GM18526 (cell line): ENCODE measurements around the gene PRKG2.

Experiments used
- POLR2A ChIP-seq: IDR thresholded peaks from 3 replicates; pipeline ENCODE4 v1.6.1; 2011; ENCODE audit not compliant: insufficient read length; ENCODE audit errors: extremely low read depth

The PRKG2 gene, protein sequence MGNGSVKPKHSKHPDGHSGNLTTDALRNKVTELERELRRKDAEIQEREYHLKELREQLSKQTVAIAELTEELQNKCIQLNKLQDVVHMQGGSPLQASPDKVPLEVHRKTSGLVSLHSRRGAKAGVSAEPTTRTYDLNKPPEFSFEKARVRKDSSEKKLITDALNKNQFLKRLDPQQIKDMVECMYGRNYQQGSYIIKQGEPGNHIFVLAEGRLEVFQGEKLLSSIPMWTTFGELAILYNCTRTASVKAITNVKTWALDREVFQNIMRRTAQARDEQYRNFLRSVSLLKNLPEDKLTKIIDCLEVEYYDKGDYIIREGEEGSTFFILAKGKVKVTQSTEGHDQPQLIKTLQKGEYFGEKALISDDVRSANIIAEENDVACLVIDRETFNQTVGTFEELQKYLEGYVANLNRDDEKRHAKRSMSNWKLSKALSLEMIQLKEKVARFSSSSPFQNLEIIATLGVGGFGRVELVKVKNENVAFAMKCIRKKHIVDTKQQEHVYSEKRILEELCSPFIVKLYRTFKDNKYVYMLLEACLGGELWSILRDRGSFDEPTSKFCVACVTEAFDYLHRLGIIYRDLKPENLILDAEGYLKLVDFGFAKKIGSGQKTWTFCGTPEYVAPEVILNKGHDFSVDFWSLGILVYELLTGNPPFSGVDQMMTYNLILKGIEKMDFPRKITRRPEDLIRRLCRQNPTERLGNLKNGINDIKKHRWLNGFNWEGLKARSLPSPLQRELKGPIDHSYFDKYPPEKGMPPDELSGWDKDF

DNA sequence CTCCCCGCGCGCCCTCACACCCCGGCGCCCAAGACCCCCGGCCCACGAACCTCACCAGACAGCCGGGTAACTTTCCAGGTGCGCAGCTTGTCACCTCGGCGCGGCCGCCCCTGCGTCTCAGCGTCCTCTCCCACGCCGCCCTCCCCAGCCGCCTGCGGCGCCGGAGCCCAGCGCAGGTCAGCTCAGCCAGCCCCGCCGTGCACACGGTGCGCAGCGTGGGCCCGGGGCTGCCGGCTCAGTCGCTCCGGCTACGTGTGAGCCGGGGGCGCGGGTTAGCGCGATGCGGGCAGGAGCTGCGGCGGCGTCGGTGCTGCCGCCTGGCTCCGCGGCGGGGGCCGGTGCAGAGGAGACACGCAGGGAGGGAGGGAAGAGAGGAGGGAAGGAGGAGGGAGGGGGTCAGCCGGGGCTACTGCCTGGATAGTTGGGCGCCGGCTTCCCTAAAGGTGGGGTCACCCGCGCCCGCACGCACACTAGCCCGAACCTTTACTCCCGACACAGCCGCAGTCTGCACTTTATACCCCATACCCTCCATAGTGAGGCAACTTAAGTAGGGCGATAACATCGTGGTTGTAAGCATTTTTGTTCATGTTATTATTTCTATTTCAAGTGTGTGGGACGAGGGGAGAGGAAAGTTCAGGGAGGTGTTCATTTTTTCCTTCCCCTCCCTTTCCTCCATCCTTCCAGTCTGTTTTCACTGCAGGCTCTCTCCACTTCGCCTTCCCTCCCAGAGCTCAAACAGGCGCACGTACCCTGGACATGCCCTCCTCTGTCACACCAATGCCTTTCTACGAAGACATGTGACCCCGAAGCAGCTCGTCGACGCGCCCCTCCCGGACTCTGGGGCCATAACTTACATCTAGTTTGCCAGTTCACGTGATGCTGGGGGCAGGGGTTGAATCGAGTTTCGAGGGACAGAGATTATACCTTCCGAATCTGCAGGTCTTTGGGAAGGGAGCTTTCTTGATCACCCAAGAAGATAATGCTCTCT lies at the start of gene PRKG2:
PRKG2 (minus strand) TSS at position 342 of the 988 bp plus-strand sequence. CDS start 10,175 bp downstream, outside the sequence.
- no peak for TF ChIP-seq POLR2A

DNA sequence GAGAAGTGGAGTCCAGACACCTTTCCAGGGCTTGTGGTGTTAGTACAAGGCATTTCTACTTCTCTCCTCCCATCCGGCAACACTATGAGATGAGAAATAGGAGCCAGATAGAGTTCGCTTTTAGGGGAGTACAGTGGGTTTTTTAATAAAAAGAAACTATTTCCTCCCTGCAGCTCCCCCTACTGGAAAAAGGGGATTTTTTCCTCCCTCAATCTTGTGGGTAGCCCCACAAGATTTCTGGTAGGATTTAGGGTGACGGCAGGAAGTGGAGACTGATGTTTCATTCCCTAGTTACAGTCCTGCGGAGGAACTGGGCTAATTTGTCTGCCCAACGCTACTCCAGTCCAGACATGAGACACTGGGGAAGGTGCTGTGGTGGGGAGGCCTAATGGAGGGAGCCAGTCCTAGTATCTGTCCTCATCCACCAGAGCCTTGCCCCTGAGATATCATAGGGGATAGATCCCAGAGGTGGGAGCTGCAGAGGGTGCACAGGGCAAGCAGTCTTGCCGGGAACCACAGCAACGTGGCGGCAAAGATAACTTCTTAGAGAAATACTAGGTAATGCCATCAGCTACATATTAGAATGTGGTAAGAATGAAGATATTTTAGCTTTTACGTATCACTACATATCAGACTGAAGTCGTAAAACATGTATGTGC lies 45.5 kb upstream of the PRKG2 start:
- TF ChIP-seq POLR2A, result no peak

DNA sequence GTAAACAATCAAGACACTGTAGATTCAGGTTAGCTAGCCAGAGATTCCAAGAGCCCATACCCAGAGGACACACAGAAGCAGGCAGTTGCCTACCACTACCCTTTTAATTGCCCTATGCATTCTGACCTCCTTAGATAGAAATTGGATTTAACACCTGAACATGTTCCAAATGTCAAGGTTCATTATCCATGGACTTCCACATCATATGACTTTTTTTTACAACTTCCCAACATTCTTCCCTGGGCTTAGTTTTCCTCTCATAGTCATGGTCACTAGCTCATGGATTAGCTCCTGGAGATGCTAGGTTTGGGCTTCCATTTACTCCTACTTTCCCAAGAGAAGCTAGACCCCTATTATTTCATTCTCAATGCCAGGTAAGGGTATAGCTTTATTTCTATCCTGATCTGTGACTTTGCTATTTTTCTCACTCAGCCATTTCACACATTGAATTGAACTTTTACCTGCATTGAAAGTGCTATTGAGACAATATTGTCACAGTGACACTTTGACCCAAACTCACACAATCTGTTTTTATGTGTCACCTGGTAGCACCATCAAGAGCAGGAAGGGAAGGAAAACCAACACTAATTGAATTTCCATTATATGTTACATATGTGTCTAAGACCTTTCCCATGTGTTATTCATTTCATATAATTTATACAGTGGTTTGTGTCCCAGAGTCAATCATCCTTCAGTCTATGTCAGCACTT lies 44.0 kb upstream of the PRKG2 start:
- no peak for TF ChIP-seq POLR2A

DNA sequence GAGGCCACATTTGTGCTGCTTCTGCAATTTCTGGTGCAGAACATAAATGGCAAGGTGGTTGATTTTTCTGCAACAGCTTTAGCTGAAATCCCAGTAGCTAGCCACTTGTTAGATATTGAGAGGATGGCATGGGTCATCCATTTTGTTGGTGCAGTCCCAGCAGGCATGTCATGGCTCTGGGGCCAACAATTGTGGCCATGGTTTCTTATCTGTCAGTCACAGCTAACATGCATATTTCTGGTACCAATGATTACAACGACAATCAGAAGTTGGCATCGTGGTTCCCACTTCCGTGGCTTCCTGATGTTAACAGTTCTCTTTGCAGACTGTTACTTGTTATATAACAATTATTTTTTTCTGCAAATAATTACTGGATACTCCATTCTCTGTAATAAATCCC lies 42.8 kb upstream of the PRKG2 start:
- TF ChIP-seq POLR2A, result no peak

DNA sequence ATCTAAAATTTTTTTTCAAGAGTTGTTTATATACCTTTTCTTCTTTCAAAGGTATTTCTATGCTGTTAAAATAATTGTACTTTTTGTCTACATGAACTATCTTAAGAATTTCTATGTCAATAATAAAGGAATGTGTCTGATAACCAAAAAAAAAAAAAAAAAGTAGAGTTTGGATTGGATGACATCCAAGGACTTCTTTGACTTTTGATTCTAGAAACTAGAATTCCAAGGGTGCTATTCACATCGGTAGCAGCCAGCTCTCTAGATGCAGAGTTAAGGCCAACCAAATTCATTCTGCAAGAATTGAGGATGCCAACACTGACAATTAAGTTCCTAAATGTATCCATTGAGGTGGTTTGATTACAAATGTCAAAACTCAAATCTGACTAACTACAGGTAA lies 42.0 kb upstream of the PRKG2 start:
- TF ChIP-seq POLR2A, result no peak

DNA sequence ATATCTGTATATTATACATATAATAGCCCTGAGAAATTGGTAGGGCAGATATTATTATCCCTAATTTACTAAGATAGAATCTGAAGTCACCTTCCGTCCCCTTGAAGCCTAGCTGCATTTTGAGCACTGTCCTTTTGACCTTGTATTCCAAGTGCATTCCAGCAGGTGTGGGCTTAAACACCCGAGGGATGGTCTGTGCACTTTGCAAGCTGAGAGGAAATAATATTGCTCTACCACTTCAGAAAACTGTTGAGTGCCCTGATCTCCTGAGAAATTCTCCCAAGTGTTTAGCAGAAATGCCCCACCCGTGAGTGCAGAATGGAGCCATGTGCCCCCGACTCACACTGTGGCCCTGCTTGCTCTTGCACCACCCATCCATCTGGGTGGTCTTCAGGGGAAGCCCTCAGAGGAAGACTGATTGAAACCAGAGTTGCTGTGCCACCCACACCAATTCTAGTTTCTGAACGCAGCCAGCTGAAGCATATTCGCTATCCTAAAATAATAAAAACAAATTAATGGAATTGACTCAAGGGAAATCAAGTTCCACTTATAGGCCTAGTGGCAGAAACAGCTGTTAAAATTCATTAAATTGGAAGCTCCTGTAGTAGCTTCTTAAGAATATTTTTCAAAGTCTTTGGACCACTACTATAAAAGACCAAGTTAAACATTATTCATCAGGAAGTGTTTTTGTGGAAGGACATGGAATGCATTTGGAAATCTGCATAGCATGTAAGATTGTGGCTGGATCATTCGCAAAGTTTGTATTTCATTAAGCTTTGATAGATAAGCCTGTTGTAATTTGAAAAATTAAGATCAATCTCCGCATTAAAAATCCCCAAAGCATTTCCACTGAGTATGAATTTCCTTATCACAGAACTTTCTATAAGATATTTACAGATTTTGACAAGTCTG lies 41.3 kb upstream of the PRKG2 start:
- TF ChIP-seq POLR2A, result no peak

DNA sequence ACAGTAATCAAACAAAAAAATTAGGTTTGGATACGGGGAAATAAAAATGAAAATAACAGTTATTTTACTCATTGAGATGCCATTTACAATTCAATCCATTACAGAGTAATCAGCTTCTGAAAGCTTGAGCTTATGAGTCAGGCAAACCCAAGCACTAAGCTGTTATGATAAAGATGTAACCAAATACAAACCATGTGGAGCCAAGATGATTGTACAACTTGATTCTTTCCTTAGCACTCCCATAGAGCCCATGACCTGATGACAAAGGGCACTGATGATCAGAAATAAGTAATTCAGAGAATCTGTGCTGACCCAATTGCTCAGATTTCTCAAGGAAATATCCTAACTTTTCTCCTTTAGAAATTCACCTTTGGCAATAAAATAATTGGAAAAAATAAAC lies 40.5 kb upstream of the PRKG2 start:
- TF ChIP-seq POLR2A, result no peak

DNA sequence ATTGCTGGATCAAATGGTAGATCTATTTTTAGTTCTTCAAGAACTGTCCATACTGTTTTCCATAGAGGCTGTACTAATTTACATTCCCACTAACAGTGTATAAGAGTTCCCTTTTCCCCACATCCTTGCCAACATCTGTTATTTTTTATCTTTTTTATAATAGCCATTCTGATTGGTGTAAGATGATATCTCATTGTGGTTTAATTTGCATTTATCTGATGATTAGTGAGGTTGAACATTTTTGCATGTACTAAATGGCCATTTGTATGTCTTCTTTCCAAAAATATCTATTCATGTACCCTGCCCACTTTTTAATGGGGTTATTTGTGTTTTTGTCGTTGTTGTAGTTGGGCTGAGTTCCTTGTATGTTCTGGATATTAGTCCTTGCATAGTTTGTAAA lies 35.4 kb upstream of the PRKG2 start:
- no peak for TF ChIP-seq POLR2A

DNA sequence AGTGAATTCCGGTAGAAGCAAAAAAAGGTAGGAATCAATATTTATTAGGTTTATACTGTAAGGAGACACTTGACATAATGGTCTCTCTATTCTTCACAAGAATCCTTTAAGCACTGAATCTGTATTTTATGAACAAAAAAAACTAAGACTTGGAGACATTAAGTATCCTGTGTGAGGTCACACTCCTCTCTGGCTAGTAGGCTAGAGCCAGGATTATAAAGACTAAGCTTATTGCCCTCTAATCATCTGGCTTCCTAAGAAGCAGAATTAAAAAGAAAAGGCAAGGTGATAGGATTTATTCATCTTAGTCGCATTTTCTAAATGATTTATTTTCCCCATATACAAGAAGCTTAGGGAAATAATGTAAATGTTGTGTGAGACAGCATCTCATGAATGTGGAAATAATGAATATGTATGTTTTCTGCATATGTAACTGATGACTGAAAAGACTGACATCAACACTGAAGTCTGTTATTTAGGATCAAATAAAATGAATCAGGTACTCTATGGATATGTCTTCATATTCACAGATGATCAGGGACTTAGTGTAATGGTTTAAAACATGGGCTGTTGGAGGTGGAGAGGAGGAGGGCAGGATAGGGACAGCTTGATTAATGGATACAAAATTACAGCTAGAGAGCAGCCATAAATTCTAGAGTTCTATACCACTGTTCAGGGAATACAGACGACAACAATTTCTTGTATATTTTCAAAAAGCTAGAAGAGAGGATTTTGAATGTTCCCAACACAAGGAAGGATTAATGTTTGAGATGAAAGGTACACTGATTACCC lies 30.4 kb upstream of the PRKG2 start:
- no peak for TF ChIP-seq POLR2A

DNA sequence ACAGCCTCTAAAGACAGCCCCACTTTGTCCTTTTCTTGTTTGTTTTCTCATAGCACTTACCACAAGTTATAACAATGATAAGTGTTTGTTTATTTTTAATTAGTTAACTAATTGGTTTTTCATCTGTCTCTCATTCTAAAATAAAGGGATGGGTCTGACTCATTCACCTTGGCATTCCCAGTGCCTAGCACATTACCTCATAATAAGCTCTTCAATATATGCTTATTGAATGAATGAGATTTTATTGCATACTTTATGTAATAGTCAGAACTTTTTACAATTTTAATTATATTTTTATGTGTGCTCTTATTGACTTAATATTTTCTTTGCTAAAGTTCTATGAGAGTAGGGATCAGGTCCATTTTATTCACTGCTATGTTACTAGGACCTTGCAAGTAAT lies 22.8 kb upstream of the PRKG2 start:
- no peak for TF ChIP-seq POLR2A

DNA sequence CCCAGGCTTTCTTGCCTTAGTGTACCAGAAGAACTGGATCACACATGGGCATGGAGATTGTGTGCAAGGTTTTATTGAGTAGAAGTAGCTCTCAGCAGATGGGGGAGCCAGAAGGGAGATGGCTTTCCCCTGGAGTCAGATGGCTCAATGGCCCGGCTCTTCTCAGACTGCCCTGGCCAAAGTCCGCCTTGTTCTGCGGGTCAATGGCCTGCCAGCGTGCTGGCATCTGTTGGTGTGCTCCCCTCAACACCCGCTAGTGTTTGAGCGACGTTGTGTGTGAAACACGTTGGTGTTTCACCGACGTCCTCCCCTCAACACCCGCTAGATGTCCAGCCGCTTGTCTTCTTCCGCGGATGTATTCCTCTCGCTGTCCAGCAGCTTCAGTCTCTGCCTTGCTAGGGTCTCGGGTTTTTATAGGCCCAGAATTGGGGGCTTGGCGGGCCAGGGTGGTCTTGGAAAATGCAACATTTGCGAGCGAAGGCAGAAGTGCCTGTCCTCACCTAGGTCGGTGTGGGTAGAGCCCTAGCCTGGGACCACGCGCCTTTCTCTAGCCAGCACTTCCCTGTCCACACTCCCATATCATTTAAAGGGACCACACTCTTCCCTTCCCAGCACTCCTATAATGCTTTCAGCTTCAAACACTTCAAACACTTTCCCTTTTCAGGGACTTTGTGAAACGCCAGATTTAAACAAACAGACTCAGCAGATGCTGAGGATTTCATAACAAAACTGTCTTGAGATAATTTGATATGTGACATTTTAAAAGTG lies 21.1 kb upstream of the PRKG2 start:
- no peak for TF ChIP-seq POLR2A

DNA sequence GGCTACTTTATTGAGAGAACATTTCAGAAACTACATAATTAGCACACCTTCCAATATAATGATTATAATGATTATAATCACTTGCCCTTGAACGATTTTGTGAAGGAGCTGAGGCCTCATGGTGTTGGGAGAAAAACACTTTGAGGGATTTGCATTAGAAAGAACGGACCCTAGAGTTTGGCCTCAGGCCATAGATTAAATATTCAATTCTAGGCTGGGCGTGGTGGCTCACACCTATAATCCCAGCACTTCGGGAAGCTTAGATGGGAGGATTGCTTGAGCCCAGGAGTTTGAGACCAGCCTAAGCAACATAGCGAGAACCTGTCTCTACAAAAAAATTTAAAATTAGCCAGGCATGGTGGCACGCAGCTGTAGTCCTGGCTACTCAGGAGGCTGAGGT lies 12.9 kb upstream of the PRKG2 start:
- no peak for TF ChIP-seq POLR2A
